ENCODE measurements around the gene ABHD2.

ABHD2 gene

GRCh38 chr15:89195836-89196235 lies 107.6 kb downstream of the ABHD2 start:
- no peak for DNase-seq
- ATAC-seq: no peak

- DNase-seq: no peak
- no peak for ATAC-seq
These were observed 108.0 kb downstream of the ABHD2 start for GRCh38 chr15:89196241-89196640.

GRCh38 chr15:89196994-89197393 lies 108.7 kb downstream of the ABHD2 start:
- DNase-seq: peak; percentile 64
- peak; percentile 63 for ATAC-seq

GRCh38 chr15:89197503-89197971 lies 109.3 kb downstream of the ABHD2 start:
- peak; percentile 82 for ATAC-seq
- peak; percentile 17 for DNase-seq

- ATAC-seq (no peak), DNase-seq (no peak)
These were observed 109.9 kb downstream of the ABHD2 start for GRCh38 chr15:89198196-89198595.

GRCh38 chr15:89198934-89199333 lies 110.7 kb downstream of the ABHD2 start:
- no peak for ATAC-seq

GRCh38 chr15:89199746-89200145 lies 111.5 kb downstream of the ABHD2 start:
- DNase-seq (no peak), ATAC-seq (no peak)

More at GRCh38 chr15:89198934-89199333, 110.7 kb downstream of the ABHD2 start:
- DNase-seq: no peak

- ATAC-seq: no peak
- DNase-seq: no peak
These were observed 111.9 kb downstream of the ABHD2 start for GRCh38 chr15:89200182-89200581.

- ATAC-seq (no peak), DNase-seq (no peak)
These were observed 113.3 kb downstream of the ABHD2 start for GRCh38 chr15:89201465-89202005.

GRCh38 chr15:89203705-89204273 lies 115.5 kb downstream of the ABHD2 start:
- ATAC-seq (peak; percentile 92), DNase-seq (peak; percentile 43)

GRCh38 chr15:89205991-89206585 lies 117.8 kb downstream of the ABHD2 start:
- DNase-seq: peak; percentile 12
- ATAC-seq: no peak

GRCh38 chr15:89206908-89207331 lies 118.7 kb downstream of the ABHD2 start:
- DNase-seq: peak; percentile 85
- peak; percentile 76 for ATAC-seq

GRCh38 chr15:89208256-89208655 lies 120.0 kb downstream of the ABHD2 start:
- ATAC-seq: no peak
- no peak for DNase-seq

- no peak for ATAC-seq
- DNase-seq: no peak
These were observed 120.8 kb downstream of the ABHD2 start for GRCh38 chr15:89209057-89209456.

GRCh38 chr15:89211678-89212170 lies 123.5 kb downstream of the ABHD2 start:
- DNase-seq: no peak
- no peak for ATAC-seq

GRCh38 chr15:89215627-89216026 lies 127.4 kb downstream of the ABHD2 start:
- DNase-seq (no peak), ATAC-seq (peak; percentile 47)

- ATAC-seq (no peak), DNase-seq (no peak)
These were observed 128.8 kb downstream of the ABHD2 start for GRCh38 chr15:89217031-89217430.

- ATAC-seq (no peak), DNase-seq (no peak)
These were observed 129.6 kb downstream of the ABHD2 start for GRCh38 chr15:89217686-89218376.

GRCh38 chr15:89218531-89218930 lies 130.3 kb downstream of the ABHD2 start:
- ATAC-seq: no peak
- no peak for DNase-seq

GRCh38 chr15:89221543-89221942 lies 133.3 kb downstream of the ABHD2 start, which contains the start of gene RLBP1:
Gene RLBP1, minus strand, starts transcription at chr15:89221579. Its CDS starts 2,604 bp downstream, at chr15:89218975.
- no peak for ATAC-seq
- no peak for DNase-seq

GRCh38 chr15:89225588-89225987 lies 137.3 kb downstream of the ABHD2 start:
- ATAC-seq: no peak
- no peak for DNase-seq

- DNase-seq (no peak), ATAC-seq (no peak)
These were observed 138.3 kb downstream of the ABHD2 start for GRCh38 chr15:89226359-89227221.

Measured in stimulated activated naive CD8-positive, alpha-beta T cell treated with anti-CD3 and anti-CD28 coated beads, Interleukin-15, Interleukin-2, amounts not matched to agents 100 U/mL and 50 U/mL, for 24 hours (primary cell).